ENCODE data around the gene LIX1L.
A peak's percentile ranks its signal among the peaks of the same experiment; 100 is the strongest.

LIX1L gene

DNA sequence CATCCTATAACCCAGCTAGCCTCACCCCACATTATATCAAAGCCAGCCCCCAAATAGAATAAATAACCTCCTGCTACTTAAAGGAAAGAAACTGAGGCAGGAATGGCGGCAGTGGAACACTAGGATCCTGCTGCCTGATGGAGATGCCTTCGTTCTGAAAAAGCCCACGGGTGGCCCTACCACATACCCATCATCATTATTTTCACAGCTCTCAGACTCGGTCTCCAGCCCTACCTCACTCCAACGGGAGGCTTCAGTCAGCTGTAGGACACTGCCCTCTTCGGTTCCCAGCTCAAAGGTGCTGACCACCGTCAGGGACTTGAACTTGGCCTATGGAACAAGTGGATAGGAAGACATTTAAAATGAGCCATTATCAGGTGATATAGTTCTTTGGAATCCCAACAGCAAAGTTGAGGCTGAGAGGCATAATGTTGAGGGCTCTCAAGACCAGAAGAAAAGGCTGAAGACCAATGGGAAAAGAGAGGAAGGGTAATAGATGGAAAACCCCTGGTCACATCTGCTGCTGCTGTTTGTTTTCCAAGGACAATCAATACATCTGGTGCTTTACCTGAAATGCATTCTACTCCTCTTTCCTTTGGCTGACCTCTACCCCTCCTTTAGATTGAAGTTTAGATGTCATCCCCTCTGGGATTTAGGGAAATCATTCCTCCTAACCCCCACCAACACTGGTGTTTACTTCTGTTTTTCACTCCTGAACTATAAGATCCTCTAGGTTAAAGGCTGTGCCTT lies 64.3 kb downstream of the LIX1L start:
- no peak for DNase-seq (ENCODE audit: low read depth in 3 of 3)

DNA sequence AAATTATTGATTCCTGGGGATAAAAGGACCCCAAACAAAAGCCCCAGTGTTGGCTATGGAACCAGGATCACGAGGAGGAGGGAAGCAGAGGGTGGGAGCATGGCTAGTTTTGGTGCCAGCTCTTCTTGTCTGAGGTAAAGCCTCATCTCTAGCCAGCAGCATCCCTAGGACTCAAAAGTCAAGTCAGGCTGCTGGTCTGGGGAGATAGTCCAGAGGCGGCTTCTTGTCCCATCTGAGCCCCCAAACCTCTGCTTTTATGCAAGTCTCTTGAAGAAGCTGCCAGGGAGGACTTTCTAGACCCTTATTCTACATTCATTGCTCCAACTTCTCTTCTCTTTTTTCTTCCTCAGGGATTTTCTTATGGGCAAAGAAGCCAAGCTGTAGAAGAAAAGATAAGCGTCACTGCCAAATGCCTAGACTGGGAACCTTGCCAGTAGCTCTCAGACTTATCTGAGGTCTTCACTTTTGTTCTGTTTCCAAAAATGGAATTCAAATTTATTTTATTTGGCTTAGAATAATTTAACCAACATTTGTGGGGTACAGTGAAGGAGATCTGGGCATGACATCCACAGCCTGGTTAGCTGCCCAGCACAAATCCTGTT lies 65.2 kb downstream of the LIX1L start:
- no peak for DNase-seq (ENCODE audit: low read depth in 3 of 3)

DNA sequence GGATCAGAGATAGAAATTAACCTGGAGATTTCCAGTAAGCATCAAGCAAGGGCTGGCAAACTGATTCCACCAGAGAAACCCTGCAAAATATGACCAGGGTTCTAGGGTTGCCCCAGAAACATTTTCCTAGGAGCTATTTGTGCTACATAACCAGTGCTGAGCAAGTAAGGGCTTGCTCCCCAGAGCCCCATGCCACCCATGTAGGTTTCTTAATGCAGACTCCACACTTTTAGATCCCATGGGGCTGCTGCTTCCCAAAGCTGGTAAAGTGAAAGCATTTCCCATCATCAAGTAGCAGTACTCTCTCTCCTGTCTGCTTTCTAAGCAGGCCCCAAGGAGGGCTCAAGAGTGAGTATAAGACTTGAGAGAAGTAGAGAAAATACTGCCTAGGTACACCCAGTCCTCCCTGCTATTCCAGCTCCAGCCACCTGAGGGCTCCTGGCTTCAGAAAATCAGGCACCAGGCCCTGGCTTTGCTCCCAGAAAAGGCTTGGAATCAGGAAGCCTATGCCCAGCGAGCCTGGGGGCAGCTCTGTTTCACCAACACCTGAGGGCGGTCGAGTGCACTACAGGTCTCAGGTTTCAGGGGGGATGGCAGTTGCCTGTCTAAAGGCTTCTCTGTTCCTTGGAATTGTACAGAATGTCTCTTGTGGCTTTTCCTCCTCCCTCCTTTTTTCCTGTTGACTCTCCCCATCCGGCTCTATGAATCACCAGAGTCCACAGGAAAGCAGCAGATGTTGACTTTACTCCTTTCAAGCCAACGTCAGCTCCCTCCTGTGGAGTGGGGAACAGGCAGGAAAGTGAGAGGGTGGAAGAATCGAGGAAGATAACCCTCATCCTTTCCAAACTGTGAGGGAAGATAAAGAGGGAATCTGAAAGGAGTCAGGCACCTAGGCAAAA lies 66.0 kb downstream of the LIX1L start:
- peak; percentile 11 to 55 (median 26) for DNase-seq (ENCODE audit: low read depth in 3 of 3)

DNA sequence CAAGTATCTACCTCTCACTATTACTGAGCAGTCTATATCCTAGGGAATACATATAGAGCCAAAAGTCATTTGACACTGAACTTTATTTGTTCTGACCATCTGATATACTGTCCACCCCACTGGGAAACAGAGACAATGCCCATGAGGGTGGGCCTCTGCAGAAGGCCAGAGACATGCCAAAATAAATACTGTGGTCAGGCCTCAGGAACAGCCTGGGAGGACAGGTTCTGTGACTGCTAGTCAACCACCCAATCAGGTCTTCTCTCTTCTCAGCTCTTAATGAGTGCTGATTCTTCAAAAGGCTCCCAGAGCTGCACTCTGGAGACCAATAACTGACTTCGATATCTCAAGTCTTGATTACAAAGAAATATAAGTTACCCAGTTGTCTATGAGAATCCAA lies 66.7 kb downstream of the LIX1L start:
- DNase-seq (ENCODE audit: low read depth in 3 of 3), result no peak

DNA sequence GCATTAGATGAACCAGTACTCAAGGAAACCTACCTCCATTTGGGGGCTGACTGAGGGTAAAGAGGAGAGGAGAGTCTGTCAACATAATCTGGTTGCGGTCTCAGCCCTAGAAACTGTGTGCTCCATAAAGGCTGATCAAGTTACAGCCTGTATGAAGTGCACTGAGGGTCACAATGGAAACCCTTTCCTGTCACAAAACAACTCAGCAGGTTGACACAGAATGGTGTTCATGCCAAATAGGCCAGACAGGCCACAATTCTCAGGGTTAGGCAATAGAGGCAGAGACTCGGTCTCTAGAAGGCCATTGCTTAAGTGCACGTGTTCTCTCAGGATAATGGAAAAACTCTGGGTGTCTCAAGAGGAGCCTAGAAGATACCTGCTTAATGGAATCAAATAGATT lies 68.1 kb downstream of the LIX1L start:
- no peak for DNase-seq (ENCODE audit: low read depth in 3 of 3)

DNA sequence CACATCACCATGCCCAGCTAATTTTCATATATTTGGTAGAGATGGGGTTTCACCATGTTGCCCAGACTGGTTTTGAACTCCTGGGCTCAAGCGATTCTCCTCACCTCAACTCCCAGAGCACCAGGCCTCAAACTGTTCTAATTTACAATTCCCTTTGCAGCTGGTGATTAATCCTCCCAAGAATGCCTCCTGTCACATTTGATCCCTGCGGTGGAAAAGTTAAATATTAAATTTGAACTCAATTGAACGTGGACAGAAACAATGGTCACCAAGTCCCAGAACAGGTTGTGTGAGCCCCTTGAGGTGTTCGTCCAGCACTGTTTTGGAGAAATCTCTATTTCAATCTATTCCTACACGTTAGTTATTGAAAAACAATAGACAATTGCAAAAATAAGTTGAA lies 70.2 kb downstream of the LIX1L start:
- no peak for DNase-seq (ENCODE audit: low read depth in 3 of 3)

DNA sequence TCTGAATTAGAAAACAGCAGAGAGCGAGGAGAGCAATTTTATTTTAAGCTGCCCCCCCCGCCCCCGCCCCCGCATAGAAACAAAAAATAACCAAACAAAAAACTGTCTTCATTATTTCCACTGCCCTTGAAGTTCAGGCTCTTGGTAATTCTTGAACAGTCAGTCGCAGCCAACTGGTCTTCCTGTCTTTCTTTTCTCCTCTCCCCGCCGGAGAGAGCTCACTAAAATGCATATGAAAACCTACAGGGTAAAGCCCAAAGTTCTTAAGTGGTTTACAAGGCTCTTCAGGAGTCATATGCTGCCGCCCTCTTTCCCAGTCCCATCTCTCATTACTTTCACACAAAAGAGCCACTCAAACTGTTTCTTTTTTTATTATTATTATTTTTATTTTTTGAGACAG lies 71.0 kb downstream of the LIX1L start:
- no peak for DNase-seq (ENCODE audit: low read depth in 3 of 3)

DNA sequence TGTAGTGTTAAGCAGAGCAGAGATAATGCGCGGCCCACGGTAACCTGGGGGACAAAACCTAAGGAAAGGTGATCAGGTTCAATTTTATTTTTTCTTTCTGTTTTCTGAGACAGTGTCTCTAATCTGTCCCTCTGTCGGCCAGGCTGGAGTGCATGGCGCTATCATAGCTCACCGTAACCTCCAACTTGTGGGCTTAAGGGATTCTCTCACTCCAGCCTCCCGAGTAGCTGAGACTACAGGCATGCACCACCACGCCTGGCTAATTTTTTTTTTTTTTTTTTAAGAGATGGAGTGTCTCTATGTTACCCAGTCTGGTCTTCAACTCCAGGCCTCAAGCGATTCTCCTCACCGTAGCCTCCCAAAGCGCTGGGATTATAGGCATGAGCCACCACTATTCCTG lies 71.4 kb downstream of the LIX1L start:
- no peak for DNase-seq (ENCODE audit: low read depth in 3 of 3)

DNA sequence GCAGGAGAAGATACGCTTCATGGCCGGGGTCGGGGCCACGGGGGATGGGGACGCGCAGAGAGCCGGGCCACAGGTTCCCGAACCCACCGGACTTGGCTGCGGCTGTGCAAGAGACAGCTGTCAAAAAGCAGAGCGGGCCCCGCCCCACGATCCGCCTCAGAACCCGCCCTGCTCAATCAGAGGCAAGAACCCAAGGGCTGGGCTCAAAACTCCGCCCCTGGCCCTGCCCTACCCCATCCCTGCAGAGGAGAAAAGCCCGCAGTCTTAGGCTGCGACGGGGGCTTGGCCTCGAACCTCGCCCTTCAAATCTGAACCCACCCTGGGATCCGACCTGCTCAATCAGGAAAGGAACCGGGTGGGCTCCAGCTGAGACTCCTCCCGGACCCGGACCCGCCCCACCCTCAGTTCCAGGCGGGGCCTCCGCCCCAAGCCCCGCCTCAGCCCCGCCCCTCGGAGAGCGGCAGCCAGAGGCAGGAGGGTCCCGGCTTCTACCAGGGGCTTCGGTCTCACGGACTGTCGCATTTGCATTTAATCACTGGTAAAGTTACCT lies 72.0 kb downstream of the LIX1L start, which contains the start of gene ANKRD35:
Gene ANKRD35, minus strand, starts transcription at position 129 of the 550 bp plus-strand sequence. Its CDS starts 108 bp downstream, at position 21.
- peak; percentile 79 to 90 (median 80) for DNase-seq (ENCODE audit: low read depth in 3 of 3)

DNA sequence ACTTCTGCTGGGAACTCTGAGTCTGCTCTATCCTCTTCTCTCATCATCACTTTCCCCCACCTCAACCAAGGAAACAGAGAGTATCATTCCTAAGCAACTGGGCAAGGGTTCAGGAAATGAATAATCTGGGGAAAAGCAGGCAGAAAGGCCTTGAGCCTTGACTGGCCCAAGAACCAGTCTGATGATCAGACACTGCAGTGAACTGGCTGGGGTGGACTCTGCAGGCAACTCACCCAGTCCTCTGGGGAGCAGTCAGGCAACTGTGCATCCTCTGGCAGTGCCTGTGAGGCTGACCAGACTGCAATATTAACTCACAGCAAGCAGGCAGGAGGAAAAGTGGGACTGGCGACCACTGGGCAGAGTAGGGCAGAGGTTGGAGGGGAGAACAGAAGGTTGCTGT lies 73.1 kb downstream of the LIX1L start:
- no peak for DNase-seq (ENCODE audit: low read depth in 3 of 3)
